Nephron progenitor cell (in vitro differentiated cells): ENCODE results near the gene SYCN.
A peak's percentile ranks its signal among the peaks of the same experiment; 100 is the strongest.

Experiments
- DNase-seq: peaks from one replicate; pipeline ENCODE4 v3.0.0; 2021
- H3K27ac Mint-ChIP-seq: 2 replicates; pipeline ENCODE4 v1.8.0; 2021; ENCODE audit warnings: mild to moderate bottlenecking, moderate library complexity, mixed read lengths
- H3K27me3 Mint-ChIP-seq: 2 replicates; pipeline ENCODE4 v1.8.0; 2021; ENCODE audit warnings: mild to moderate bottlenecking, low read depth, mixed read lengths; ENCODE audit not compliant: poor library complexity
- H3K36me3 Mint-ChIP-seq: 2 replicates; pipeline ENCODE4 v1.8.0; 2021; ENCODE audit warnings: low read depth, mixed read lengths
- H3K4me1 Mint-ChIP-seq: 2 replicates; pipeline ENCODE4 v1.8.0; 2021; ENCODE audit warnings: mixed read lengths
- H3K4me3 Mint-ChIP-seq: 2 replicates; pipeline ENCODE4 v1.8.0; 2021; ENCODE audit warnings: mild to moderate bottlenecking, moderate library complexity, mixed read lengths
- H3K9me3 Mint-ChIP-seq: 2 replicates; pipeline ENCODE4 v1.8.0; 2021; ENCODE audit warnings: mild to moderate bottlenecking, moderate library complexity, mixed read lengths
- TF ChIP-seq, protein P1 (sequence below): fragments of 200-600 bp; sonication (generic); IDR thresholded peaks from 2 replicates; pipeline ENCODE4 v1.5.0; 2021; ENCODE audit warnings: antibody characterized with exemption

Gene SYCN

DNA sequence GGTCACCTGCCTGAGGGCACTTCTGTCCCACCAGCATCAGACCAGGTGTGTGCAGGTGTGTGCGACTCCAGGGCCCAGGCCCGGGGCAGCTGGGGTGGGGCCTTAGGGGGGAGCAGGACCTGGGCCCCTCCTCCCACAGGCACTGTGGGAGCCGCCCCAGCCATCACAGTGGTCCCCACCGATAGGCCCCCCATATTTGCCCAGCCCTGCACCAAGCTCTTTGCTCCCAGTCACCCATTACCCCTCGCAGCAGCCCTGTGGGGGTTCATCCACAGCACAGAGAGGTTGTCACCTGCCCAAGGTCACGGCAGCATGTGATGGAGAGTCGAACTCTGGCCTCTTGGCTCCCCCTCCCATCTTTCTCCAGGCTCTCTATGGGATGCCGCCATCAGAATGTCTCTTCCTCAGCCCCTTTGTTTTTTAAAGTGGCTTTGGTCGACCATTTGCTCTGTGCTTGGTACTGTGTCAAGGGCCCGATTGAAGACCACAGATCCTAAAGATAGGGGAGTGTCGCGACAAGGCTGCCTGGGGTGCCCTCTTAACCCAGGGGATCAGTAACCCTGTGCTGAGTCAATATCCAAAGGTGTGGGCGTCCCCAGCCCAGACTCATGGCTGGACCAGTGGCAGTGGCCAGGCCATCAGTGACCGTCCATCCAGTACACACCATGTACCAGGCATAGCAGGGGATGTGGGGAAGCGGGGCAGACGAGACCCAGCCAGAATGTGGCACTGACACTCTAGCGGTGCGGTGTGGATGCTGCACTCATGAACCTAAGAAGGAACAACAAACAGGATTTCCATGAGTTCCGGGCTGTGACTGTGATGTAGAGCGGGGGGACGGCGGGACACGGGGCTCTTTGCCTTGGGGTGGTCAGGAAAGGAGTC, 35.6 kb downstream of the SYCN start:
- H3K27ac Mint-ChIP-seq: no peak overlapping the region
- no peak for DNase-seq
- TF ChIP-seq, protein P1, sequence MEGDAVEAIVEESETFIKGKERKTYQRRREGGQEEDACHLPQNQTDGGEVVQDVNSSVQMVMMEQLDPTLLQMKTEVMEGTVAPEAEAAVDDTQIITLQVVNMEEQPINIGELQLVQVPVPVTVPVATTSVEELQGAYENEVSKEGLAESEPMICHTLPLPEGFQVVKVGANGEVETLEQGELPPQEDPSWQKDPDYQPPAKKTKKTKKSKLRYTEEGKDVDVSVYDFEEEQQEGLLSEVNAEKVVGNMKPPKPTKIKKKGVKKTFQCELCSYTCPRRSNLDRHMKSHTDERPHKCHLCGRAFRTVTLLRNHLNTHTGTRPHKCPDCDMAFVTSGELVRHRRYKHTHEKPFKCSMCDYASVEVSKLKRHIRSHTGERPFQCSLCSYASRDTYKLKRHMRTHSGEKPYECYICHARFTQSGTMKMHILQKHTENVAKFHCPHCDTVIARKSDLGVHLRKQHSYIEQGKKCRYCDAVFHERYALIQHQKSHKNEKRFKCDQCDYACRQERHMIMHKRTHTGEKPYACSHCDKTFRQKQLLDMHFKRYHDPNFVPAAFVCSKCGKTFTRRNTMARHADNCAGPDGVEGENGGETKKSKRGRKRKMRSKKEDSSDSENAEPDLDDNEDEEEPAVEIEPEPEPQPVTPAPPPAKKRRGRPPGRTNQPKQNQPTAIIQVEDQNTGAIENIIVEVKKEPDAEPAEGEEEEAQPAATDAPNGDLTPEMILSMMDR: no peak
- no peak overlapping the region for H3K4me3 Mint-ChIP-seq
- H3K4me1 Mint-ChIP-seq: peaks cover 11% of the 10 kb centered on the region
- H3K27me3 Mint-ChIP-seq: peaks cover 3% of the 10 kb centered on the region
- no peaks in the 10 kb centered on the region for H3K9me3 Mint-ChIP-seq
- no peaks in the 10 kb centered on the region for H3K36me3 Mint-ChIP-seq

DNA sequence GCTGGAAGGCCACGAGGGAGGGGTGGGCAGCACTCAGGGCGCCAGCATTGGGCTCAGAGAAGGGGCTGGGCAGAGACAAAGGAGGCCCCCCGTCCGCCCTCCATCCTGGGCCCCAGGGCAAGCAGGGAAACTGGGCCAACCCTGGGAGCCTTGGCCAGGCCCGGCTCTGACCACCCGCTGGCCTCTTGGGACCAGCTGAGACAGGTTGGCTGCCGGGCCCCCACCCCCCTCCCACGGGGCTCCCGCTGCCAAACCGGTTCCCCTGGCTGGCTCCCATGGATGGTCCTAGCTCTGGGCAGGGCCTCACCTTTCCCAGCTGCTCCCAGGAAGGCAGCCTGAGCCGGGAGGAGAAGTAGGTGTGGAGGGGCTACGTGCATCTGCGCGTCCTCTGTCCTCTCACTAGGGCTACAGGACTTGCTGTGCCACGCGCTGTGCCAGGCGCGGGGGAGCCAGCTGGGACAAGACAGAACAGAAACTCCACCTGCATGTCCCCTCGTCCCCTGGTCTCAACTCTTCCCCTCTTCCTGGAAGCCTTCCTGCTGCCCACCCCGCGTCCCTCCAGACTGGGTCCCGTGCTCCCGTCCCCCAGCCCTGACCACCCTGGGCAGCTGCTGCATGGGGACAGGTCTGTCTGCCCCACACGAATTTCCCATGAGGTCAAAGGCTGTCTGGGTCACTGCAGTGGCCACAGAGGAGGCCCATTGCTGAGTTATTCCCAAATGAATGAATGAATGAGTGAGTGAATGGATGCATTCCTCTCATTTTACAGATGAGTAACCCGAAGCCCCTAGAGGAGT, 36.4 kb downstream of the SYCN start:
- Mint-ChIP-seq H3K4me3 (no peak overlapping the region), H3K4me1 (peaks cover 19% of the 10 kb centered on the region), H3K9me3 (no peaks in the 10 kb centered on the region), H3K27me3 (peaks cover 3% of the 10 kb centered on the region), H3K27ac (no peak overlapping the region), H3K36me3 (no peaks in the 10 kb centered on the region)
- TF ChIP-seq, protein P1: no peak
- no peak for DNase-seq

DNA sequence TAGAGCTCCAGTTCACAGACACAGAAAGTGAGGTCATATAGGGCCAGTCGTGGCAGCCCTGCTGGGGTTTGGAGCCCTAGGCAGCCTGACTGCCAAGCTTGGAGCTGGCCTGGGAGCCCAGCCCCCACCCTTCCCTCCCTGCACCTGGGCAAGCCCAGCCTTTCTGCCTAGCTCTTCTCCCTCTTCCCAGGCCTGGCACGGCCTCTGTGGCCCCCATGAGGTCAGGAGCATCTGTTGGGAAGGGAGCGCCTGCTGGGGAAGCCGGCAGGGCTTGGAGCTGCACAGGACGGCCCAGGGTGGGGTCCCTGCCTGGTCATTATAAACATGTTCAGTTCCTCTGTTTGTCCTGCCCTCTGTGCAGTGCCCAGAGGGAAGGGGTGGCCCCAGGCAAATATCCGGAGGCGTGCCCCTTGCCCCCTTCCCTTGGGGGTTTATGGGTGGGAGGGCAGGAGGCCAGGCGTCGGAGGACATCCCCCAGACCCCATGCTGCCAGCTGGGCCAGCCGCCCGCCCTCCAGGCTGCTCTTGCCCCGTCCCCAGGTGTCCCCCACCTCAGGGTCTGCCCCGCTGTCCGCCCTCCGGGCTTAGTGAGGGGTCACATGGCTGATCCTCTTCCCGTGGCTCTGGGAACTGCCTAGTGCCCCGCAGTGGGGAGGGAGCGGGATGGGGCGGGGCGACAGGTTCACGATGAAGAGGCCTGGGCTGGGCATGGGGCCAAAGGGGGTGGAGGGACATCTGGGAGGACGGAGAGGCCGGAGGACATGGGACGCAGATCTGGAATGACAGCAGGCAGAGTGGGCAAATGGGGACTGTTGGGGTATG, 37.3 kb downstream of the SYCN start:
- Mint-ChIP-seq H3K36me3 (no peaks in the 10 kb centered on the region), H3K4me1 (peaks cover 23% of the 10 kb centered on the region), H3K9me3 (no peaks in the 10 kb centered on the region), H3K27ac (no peak overlapping the region), H3K4me3 (no peak overlapping the region), H3K27me3 (peaks cover 3% of the 10 kb centered on the region)
- peak; percentile 30 for DNase-seq
- TF ChIP-seq, protein P1: no peak

DNA sequence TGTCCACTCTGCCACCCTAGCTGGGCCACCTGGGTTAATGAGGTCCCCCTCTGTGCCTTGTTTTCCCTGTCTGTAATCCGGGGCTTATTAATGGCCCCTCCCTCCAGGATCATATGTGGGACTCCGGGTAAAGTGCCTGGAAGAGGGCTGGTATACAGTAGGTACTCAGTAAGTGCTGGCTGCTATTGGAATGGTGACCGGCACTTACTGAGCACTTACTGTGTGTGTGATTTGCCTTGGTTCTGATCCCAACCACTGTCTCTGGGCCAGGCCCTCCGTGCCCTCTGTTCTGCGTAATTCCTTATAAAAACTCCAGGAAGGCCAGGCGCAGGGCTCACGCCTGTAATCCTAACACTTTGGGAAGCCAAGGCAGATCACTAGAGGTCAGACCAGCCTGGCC, 38.2 kb downstream of the SYCN start:
- H3K4me1 Mint-ChIP-seq: peaks cover 23% of the 10 kb centered on the region
- no peak for DNase-seq
- no peak overlapping the region for H3K27ac Mint-ChIP-seq
- no peak overlapping the region for H3K4me3 Mint-ChIP-seq
- TF ChIP-seq, protein P1: no peak
- peaks cover 3% of the 10 kb centered on the region for H3K27me3 Mint-ChIP-seq
- no peaks in the 10 kb centered on the region for H3K9me3 Mint-ChIP-seq
- no peaks in the 10 kb centered on the region for H3K36me3 Mint-ChIP-seq

DNA sequence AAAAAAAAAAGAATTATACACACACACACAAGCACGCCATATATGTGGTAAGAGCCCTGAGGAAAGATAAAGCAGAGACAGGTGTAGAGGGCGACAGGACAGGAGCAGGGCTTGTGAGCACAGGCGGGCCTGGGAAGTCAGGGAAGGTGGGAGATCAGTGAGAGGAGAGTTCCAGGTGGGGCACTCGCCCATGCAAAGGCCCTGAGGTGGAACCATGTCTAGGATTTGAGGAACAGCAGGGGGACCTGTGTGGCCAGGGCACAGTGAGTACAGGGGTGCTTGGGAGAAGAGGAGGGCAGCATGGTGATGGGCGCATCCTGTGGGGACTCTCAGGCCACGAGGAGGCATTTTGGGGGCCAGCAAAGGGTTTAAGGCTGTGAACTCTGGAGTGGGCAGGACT, 39.8 kb downstream of the SYCN start:
- TF ChIP-seq, protein P1: no peak
- H3K36me3 Mint-ChIP-seq: no peaks in the 10 kb centered on the region
- DNase-seq: no peak
- peaks cover 29% of the 10 kb centered on the region for H3K4me1 Mint-ChIP-seq
- no peak overlapping the region for H3K27ac Mint-ChIP-seq
- H3K4me3 Mint-ChIP-seq: no peak overlapping the region
- peaks cover 3% of the 10 kb centered on the region for H3K27me3 Mint-ChIP-seq
- no peaks in the 10 kb centered on the region for H3K9me3 Mint-ChIP-seq
